LHCN-M2 (cell line): ENCODE results near the gene PAM16. TPM values are rescaled to one million over a fixed set of nuclear protein-coding genes. Genes with fewer than 3 reads are reported as not detected.

ENCODE experiments used
- DNase-seq: peaks from one replicate; pipeline ENCODE4 v3.0.0-alpha.2; 2012; ENCODE audit warnings: low read depth
- total RNA-seq: library from RNA; depleted of rRNA; stranded (reverse); fragments of >200 nt; gene quantifications from 2 replicates; pipeline ENCODE4 v1.2.3, GENCODE V29; 2014

PAM16 gene
- total RNA-seq, 1 experiment from 2014 or later: 48.1 TPM

DNA sequence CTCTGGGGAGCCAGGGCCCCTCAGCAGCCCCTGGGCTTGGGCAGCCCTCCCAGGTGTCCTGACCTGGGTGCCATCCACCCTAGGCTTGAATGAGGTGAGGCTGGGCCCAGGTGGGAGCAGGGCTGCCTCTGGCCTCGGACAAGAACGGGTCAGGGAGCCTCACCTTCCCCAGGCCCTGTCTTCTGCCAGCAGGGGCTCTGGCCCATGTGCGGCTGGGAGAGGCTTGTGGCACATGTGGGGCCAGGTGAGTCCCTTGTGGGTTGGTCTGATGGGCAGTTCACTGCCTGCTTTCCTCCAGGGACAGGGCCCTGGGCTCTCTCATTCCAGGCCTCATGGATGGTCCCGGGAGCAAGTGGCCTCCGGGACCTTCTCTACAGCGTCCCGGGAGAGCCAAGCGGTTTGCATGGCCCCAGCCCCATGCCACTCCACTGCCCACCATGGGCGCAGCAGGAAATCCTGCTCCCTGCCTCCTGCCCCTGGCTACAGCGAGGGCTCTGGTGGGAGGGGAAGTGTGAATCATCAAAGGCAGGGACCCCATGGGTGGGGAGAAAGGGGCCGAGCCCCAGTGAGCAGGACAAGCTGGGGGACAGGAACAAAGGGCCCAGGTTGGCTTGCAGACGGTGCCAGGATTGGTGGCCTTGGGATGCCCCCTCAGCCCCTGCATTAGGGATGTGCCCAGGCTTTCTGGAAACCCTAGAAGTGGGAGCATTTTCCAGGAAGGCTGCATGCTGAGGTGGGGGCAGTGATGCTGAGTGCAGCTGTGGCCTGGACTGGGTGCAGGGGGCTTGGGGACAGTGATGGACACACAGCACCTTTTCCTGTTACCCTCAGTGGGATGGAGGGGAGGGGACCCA lies 32.7 kb upstream of the PAM16 start:
- no peak for DNase-seq

- DNase-seq: no peak
Measured at GRCh38 chr16:4382795-4383357, 31.8 kb upstream of the PAM16 start.

- DNase-seq: no peak
Measured at GRCh38 chr16:4381935-4382794, 31.0 kb upstream of the PAM16 start.

DNA sequence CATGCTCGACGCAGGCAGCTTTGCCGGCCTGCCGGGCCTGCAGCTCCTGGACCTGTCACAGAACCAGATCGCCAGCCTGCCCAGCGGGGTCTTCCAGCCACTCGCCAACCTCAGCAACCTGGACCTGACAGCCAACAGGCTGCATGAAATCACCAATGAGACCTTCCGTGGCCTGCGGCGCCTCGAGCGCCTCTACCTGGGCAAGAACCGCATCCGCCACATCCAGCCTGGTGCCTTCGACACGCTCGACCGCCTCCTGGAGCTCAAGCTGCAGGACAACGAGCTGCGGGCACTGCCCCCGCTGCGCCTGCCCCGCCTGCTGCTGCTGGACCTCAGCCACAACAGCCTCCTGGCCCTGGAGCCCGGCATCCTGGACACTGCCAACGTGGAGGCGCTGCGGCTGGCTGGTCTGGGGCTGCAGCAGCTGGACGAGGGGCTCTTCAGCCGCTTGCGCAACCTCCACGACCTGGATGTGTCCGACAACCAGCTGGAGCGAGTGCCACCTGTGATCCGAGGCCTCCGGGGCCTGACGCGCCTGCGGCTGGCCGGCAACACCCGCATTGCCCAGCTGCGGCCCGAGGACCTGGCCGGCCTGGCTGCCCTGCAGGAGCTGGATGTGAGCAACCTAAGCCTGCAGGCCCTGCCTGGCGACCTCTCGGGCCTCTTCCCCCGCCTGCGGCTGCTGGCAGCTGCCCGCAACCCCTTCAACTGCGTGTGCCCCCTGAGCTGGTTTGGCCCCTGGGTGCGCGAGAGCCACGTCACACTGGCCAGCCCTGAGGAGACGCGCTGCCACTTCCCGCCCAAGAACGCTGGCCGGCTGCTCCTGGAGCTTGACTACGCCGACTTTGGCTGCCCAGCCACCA lies 30.2 kb upstream of the PAM16 start:
- DNase-seq: no peak

DNA sequence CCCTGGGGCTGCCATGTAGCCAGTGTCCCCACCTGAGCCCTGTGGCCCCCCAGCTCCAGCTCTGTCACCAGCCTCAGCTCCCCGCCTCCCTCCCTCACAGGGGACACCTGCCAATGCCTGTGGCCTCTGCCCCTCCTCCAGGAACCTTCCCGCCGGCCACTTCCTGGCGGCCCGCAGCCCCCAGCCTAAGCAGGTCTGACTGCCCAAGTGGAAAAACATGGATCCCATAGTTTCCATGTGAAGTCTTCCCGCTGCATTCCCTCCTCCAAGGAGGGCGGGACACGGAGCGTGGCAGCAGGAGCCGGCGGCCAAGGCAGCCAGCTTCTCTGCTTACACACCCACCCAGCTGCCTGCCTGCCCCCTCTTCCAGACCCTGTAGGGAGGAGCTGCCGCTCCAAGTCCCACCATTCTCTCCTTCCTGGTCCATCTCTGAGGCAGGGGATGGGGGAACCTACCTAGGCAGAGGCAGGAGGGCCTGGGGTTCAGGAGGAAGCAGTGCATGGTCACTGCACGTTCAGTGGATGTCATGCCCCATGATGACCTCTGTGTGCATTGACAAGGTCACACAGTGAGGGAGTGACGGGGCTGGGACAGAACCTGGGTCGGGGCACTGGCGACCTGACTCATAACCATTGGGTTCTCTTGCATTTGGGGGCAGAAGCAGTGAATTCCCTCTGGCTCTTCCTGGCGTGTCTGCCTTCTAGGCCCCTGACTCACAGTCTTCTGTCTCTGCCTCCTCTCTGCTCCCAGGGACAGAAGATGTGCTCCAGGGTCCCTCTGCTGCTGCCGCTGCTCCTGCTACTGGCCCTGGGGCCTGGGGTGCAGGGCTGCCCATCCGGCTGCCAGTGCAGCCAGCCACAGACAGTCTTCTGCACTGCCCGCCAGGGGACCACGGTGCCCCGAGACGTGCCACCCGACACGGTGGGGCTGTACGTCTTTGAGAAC lies 29.3 kb upstream of the PAM16 start:
- no peak for DNase-seq

DNA sequence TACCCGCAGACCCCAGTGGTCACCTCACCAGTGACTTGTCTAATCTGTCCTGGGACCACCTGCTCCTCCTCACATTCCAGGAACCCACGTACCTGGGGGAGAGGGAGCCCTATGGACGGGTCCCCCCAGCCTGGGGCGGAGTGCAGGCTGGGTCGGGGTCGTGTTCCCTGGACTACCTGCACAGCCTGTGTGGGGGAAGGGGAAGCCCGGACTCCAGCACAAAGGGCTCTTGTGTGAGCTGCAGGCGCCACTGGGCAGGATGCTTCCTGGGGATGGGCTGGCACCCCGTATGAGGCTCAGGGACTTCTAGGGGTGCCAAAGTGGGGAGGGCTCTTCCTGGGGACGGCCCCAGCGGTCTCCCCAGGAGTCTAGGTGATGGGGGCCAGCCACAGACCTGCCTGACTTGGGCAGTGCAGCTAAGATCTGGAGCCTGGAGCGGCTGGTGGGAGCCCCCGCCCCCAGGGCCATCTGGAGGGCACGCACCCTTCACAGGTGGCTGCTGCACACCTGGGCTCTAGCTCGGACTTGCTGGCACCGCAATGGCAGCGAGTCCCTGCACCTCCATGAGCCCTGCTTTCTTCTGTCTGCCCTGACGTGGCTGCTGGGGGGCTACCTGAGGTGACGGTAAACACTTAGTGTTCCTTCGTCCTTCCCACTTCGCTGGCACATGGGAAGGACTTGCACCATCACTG lies 28.0 kb upstream of the PAM16 start:
- DNase-seq: no peak

DNA sequence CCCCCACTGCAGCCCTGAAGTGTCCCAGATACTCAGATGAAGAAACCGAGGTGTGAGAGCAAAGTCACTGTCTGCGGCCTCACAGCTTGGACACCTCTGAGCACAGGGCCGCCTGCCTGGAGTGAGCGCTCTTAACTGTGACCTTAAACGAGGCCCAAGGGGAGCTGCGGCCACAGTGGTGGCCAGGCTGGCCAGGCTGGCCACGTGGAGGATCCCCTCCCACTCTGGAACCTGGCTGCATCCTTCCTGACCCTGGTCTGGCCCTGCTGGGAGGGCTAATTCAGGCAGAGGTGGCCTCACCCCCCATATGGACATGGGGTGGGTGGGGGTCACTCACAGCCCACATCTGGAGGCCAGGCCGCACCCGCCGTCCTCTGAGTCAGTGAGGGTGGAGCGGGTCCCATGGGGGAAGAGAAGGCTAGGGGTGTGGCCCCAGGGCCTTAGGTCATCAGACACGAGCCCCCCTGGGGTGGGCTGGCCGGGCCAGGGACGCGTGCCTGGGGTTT lies 27.1 kb upstream of the PAM16 start:
- DNase-seq: no peak

DNA sequence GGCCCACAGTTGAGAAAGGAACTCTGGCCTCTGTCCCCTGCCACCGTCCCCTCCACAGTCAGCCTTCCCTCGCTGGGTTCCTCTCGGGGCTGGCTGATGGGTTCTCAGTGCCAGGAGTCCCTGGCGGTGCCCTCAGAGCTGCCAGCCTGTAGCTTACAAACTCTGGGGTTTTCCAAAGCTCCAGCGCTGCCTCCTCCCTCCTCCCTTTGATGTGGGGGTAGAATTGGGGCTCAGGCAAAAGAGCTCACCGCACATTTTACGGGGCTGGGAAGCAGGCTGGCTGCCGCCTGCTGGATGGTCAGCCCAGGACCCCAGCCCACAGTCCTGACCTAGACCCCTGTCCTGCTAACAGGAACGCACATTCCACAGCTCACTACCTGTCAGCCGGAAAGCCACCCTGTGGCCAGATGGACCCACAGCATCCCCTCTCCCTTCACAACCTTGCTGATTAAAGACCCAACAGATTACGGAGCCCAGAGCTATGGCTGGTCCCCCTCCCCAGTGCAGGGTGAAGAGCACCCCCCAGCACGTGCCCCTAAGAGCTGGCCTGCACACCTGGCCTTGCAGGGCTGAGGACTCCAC lies 26.5 kb upstream of the PAM16 start:
- no peak for DNase-seq

DNA sequence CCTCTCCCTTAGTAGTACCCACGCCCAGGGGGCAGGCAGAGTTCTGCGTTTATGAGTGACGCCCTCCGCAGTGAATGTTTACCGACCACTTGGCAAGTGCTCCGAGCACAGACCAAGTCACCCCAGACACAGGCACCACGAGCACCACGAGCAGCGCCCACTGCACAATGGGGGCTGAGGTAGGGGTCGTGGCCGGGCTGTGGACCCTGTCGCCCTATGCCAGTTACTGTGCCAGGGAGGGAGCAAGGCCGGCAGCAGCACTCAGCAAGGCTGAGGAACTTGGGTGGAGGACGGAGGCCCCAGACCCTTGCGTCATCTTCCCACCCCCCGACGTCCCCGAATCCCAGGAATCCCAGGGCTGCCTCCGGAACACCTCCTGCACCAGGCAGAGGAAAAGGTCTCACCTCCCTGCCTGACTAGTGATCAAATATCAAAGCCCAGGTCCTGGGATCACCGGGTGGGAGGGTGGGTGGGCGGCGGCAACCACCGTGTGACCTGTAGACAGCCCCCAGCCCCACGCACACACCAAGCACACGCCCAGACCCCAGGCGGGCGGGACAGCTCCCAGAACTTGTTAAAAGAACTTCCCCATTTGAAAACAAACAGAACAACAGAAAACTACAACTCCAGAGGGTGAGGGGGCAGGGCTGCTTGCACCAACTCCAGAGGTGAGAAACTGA lies 25.9 kb upstream of the PAM16 start:
- no peak for DNase-seq

GRCh38 chr16:4376126-4376892 lies 25.2 kb upstream of the PAM16 start:
- peak; percentile 68 for DNase-seq

- DNase-seq: no peak
Measured at GRCh38 chr16:4375717-4376116, 24.6 kb upstream of the PAM16 start.

- peak; percentile 76 for DNase-seq
Measured at GRCh38 chr16:4373909-4374742, 23.0 kb upstream of the PAM16 start.

- DNase-seq: no peak
Measured at GRCh38 chr16:4373356-4373908, 22.3 kb upstream of the PAM16 start.

DNA sequence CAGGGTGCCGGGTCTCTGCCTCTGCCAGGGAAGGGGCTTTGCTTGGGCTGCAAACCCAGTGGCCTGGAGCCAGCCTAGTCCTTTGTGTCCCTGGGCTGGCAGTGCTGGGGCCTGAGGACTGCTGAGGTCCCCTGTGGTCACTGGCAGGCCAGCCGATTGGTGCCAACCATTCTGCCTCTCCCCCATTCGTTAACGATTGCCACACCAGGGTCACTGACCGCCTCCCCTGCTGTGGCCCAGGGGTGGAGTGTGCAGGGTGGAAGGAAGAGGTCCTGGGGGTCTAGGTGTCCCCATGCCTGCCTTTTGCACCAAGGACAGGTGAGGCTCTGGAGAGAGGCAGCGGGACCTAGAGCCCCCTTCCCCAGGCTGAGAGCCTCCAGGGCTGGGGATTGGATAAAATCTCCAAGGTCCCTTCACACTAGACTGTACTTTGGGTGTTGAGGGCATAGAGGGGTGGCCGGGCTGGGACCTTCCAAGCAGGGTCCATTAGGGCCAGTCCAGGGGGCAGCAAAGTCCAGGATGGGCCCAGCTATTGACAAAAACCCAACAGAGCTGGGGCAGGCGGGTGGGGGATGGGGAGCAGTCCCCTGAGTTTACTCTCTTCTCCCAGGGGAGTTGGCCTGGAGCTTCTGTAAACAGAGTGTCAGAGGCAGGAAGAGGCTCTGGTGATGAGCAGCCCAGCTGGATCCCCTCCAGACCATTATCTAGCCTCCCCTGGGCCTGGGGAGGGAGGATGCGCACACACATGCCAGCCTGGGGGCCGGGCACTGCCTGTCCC lies 21.6 kb upstream of the PAM16 start:
- peak; percentile 62 for DNase-seq

- DNase-seq: no peak
Measured at GRCh38 chr16:4372001-4372577, 21.0 kb upstream of the PAM16 start.
